GM18520 (cell line): ENCODE data around the gene GCN1.
"Not testable (repeated sequence)": the region's sequence is repeated elsewhere in the genome, so short reads cannot be mapped to it uniquely, and the experiment has no call there.

ENCODE experiments used
- ATAC-seq: cut with Tn5 transposase; IDR thresholded peaks from one replicate; pipeline ENCODE4 v1.9.1; 2021; ENCODE audit not compliant: unreplicated experiment

GCN1 gene

DNA sequence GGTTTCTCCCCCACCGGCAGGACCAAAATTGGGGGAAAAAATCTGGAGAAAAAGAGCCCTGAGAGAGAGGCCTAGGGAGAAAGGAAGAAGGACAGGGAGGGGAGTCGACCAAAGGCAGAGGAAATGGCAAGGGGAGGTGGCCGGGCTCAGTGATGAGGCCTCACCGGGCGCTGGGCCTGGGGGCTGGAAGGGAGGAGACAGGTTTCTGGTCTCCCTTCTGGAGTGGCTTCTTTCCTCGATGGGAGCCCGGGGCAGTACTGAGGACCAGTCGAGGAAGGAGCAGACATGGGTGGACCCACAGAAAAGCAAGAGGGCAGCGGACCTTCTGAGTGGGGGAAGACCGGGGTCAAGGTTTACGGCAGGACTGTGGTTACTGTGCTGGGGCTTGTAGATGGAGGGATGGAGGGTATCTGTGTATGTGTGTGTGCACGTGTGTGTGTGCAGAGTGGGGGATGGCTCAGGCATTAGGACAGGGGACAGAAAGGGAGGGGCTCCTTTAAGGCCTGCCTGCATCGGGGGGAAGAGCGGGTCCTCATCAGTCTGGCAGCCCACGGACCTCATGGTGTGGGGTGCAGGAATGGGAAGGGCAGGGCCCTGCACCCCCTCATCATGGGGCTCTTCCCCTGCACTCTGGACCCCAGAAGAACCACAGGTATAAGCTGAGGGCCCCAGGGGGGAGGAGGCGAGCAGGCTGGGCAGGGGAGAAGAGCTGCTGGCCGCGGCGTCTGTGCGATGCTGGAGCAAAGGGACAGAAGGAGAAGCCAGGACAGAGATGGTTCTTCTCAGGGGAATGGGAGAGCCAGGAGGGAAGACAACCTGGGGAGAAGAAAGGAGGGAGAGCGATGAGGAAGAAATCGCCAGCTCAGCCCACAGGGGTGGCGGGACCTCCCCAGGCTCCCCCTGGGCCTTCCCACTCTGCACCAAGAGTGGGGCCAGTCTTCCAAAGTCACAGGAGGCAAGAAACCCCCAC is 21.5 kb upstream of the GCN1 start:
- ATAC-seq, result no peak

DNA sequence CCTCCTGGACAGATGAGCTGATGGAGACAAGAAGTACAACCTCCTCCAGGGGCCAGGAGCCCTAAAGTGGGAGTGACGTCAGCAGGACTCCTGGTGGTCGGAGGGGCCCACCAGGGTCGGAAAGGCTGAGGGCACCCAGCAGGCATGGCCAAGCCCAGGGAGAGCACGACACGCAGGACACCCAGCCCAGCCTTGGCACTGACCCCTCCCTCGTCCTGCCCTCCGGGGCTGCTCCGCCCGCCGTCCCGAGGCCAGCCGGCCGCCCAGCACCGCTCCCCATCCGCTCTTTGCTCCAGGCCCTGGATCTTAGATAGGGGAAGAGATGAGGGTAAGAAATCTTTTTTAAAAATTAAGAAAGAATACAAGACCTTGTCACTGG is 20.8 kb upstream of the GCN1 start:
- no peak for ATAC-seq

DNA sequence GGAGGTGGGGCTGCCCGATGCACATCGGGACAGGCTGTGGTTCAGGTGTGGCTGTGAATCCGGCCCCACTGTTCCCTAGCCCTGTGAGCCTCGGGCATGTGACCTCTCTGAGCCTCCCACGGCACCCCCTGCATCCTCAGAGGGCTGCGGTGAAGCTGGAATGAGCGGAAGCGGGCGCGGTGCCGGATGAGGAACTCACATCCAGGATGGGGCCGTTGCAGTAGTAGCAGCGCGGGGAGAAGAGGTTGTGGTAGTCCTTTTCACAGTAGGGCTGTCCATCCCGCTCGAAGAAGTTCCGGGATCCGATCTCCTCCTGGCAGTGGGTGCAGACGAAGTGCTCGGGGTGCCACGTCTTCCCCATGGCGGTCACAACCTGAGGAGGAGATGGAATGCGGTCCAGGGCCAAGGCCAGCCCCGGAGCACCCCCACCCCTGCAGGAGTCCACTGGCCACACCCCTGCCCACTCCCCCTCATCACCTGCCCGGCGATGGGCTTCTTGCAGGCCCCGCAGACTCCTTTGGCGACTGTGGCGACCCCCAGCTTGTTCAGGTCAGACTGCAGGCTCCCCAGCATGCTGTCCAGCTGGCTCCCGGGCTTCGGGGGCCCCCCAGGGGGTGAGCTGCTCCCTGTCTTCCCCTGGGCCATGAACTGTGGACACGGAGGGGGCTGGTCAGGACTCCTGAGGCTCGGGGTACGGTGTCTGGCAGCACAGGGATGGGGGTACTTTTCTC is 20.3 kb upstream of the GCN1 start:
- ATAC-seq, result no peak

DNA sequence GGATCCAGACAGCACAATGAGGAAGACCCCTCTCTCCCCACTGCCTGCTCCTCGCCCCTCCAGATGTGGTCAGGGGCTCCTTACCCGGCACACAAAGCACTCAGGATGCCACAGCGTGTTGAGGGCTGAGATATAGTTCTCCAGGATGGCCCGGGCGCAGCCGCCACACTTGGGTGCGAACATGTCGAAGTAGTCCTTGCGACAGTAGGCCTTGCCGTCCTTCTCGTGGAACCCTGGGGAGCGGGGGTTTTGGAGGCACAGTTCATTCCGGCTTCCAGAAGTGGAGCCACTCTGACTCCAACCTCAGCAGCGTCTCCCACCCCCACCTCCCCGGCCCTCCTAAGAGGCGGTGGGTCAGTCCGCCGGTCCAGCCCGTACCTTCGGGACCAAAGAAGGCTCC is 19.2 kb upstream of the GCN1 start:
- ATAC-seq, result no peak

DNA sequence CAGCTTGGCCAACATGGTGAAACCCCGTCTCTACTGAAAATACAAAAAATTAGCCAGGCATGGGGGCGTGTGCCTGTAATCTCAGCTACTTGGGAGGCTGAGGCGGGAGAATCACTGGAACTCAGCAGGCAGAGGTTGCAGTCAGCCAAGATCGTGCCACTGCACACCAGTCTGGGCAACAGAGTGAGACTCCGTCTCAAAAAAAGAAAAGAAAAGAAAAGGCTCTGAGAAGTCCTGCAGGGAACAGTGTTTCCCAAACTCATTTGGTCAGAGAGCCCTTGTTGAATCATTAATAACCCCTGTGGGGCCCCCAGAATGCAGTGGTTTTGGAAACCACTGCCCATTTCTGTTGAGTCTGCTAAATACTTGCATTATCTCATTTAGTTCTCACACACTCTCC is 18.7 kb upstream of the GCN1 start:
- not testable (repeated sequence) for ATAC-seq

DNA sequence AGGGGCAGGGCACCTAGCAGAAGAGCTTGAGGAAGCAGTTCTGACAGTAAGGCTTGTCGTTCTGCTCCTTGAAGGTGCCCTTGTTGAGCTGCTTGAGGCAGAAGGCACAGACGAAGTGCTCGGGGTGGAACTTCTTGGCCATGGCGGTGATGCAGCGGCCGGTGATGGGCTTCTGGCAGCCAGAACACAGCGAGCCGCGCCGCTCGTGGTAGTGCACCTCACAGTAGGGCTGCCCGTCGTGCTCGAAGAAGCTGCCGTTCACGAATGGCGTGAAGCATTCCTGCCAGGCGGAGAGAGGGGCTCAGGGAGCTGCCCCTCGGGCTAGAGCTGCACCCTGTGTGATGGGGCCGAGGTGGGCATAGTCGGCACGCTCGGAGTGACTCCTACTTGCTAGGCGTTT is 17.8 kb upstream of the GCN1 start:
- ATAC-seq, result no peak

DNA sequence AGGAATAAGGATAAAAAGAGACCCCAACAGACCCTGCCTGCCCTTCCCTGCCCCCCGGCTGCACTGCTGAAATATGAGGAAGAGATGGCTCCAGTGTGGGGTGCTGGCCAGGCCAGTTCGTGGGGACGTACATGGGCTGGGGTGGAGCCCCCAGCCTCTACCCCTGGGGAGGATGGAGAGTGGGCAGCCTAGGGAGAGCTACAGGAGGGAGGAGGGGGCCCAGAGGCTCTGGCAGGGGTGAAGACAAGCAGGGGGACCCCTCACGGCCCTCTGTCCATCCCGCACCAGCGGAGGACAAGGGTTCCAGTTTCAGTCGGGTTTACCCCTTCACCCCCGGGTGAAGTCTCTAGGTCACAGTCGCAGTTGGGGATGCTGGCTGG is 17.4 kb upstream of the GCN1 start:
- ATAC-seq, result no peak

DNA sequence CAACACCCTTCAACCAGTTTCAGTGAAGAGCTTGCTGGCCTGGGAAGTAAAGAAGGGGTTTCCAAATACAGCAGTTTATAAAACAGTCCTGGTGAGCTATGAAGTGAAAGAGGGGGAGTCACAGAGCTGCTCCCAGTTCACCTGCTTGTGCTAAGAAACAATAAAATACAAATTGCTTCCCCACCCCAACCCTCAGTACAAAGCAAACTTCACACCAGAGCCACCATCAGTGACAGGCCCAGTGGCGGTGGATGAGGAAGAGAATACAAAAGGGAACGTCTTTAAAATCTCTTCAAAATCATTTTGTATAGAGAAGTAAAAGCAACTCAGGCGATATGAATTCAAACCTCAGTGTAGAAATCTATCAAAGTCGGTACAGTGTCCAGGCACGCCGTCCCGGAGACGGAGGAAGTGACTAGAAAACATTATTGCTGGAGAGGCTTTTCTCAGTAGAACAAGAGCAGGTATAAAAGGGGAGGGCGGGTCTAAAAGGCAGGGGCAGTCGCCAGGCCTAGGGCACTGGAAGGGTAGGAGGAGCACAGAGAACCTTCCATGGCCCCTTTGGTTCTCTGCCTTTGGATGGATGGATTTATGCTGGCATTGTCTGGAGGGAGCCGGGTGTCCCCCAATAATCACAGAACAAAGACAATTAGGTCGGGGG is 16.9 kb upstream of the GCN1 start:
- ATAC-seq, result no peak

DNA sequence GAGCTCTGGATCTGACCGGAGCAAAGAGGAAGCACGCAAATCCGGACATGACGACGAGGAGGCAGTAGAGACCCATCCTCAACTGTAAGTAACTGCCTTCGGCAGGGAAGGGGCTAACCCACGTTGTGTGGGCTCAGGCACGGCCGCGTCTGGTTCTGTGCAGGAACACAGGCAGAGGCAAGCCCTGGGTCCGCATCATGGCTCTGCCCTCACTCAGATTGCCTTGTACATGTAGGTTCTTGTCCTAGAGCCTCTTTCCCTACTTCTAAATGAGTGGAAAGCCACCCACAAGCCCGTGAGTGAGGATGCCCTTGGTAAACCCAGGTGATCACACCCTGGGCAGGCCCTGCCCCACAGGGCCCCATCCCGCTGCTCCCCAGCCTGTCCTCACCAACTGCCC is 15.3 kb upstream of the GCN1 start:
- ATAC-seq, result no peak

DNA sequence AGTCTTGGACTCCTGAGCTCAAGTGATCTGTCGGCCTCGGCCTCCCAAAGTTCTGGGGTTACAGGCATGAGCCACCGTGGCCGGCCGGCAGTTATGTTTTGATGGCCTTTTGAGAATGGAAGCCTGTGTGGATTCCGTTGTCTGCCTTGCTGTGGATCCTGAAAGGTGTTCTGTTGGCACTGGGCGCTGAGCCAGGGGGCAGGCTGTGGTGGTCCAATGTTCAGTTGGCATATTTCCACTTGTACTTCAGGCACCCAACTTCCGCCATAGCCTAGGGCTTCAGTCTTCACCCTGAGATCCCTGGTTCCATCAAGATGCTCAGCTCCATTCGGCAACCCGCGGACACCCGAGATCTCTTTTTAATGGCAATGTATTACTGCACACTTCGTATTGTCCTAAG is 12.7 kb upstream of the GCN1 start:
- no peak for ATAC-seq

DNA sequence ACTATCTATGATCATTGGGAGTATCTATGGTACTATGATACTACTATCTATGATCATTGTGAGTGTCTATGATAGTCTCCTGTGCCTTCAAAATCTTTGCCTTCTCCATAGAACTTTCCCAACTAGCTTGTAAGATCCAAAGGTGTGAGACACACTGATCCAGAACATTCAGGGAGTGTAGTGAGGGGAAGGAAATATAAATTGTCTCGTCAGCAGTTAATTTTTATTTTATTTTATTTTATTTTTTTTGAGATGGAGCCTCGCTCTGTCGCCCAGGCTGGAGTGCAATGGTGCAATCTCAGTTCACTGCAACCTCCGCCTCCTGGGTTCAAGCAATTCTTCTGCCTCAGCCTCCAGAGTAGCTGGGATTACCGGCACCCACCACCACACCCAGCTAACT is 12.3 kb upstream of the GCN1 start:
- not testable (repeated sequence) for ATAC-seq

DNA sequence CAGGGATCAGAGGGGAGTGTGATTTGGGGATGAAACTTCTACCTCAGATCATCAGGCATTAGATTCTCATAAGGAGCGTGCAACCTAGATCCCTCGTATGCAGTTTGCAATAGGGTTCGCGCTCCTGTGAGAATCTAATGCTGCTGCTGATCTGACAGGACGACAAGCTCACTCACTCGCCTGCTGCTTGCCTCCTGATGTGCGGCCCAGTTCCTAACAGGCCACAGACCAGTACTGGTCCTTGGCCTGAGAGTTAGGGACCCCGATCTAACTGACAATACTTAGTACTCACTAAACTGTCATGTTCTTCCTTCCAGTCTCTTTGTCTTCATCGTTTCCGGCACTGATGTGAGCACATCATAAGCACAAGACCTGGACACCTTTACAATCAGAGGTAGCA is 11.7 kb upstream of the GCN1 start:
- no peak for ATAC-seq

DNA sequence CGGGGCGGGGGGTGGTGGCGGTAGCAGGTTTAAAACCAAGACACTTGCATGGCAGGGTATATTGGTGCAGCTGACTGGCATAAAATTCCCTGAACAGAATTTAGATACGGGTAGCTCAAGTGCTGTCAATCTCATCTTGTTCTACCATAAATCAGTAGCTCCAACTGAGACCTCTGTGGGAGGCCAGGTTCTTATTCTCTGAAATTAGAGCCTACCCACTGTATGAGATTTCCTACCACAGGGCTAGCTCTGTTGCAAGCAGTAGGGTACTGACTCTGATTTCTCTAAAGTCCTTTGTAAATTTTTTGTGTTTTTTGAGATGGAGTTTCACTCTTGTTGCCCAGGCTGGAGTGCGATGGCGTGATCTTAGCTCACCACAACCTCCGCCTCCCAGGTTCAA is 9.7 kb upstream of the GCN1 start:
- no peak for ATAC-seq

DNA sequence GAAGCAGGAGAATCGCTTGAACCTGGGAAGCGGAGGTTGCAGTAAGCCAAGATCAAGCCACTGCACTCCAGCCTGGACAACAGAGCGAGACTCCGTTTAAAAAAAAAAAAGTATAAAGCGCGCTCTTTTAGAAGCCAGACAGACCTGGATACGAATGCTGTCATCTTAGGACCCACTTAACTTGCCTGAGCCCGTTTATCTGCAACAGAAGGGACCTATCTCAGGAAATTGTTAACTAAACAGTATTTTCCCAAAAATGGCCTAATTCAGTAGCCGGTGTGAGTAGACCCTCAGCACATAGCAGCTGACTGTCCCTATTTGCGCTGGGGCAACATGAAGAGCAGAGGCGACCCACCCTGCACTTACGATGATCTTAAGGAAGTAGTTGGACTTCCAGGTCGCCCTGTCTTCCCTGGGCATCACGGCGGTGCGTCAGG is 5.9 kb upstream of the GCN1 start:
- ATAC-seq, result no peak

DNA sequence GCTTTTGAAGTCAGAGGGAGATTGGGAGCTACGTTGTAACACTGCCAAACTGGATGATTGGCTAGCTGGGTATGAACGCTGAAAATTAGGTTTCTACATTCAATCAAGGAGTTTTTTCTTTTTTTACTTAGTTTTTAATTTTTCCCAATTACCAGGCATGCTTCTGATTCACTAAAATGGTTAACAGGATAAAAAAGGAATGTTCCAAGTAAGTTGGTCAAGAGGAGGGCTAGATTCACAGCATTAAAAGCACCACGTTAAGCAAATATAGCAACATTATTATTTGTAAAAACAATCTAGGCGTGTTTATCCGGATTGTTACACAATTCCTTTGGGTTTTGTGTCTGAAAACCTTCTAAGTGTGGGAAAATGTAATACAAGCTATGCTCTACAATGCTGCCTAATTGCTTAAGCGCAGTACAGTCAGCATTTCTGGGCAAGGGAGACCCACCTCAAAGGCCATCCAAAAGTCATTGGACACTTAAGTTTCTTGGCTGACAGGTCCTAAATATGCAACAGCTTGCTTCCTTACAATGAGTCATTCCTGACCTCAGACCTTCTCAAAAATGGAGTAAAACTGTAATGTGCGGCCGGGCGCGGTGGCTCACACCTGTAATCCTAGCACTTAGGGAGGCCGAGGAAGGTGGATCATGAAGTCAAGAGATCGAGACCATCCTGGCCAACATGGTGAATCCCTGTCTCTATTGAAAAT is 5.2 kb upstream of the GCN1 start:
- no peak for ATAC-seq

DNA sequence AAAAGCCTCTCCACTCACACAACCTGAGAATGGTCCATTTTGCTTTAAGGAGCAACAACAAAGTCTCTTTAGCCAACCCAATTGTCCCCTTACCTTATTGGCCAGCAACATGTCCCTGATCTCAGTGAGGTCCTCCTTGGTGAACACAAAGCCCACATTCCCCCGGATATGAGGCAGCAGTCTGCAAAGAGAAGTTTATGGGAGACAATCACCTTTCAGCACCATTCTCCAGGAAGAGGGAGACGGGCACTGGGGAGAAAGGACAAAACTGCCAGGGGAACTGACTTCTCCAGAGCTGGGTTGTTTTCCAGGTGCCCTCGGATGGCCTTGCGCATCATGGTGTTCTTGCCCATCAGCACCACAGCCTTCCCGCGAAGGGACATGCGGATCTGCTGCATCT is 4.5 kb upstream of the GCN1 start:
- ATAC-seq, result no peak

DNA sequence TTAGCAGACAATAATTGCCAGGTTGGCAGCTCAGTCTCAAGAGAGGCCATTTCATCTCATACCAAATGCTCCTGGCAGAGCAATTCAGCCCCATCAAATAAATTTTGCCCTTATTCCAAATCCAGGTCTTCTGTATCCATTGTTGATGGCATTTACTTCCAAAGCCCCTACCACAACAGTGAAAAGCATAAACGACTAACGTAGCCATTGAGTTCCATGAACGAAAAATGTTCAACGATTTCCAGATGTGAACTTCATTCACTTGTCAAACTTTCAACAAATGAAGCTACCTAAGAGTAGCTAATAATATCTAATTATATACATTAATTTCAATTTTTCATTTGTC is 3.0 kb upstream of the GCN1 start:
- no peak for ATAC-seq

DNA sequence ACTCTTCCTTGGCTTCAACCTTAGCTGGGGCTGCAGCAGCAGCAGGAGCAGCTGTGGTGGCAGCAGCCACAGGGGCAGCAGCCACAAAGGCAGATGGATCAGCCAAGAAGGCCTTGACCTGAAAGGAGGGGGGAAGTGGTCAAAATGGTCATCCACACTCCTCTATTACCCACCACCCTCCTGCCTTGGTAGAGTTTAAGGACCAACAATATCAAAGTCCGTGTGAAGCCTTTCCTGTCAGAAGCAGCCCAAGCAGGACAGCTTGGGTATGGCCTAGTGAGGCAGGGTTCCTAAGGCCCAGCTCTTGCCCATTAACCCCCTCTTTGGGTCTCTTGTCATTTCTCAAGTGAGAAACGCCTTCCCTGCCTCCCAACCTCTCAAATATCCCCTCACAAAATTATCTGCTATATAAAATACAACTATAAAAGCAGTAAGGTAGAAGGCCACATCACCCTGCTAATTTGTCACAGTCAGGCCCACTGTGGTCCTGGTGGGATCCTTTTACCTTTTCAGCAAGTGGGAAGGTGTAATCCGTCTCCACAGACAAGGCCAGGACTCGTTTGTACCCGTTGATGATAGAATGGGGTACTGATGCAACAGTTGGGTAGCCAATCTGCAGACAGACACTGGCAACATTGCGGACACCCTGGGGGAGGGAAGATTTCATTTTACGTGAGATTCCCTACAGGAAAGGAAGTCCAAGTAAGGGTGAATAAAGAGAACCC is 2.5 kb upstream of the GCN1 start:
- ATAC-seq, result not testable (repeated sequence)

DNA sequence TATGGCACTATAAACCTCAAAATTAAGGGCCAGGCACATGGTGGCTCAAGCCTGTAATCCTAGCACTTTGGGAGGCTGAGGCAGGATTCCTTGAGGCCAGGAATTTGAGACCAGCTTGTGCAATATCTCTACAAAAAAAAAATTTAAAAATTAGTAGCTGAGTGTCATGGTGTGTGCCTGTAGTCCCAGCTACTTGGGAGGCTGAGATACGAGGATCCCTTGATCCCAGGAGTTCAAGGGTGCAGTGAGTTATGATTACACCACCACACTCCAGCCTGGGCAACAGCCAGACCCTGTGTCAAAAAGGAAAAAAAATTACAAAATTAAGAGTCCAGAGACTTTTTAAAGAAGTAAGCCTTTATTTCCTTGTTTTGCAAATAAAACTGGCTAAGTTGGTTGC is 1.8 kb upstream of the GCN1 start:
- ATAC-seq, result no peak

DNA sequence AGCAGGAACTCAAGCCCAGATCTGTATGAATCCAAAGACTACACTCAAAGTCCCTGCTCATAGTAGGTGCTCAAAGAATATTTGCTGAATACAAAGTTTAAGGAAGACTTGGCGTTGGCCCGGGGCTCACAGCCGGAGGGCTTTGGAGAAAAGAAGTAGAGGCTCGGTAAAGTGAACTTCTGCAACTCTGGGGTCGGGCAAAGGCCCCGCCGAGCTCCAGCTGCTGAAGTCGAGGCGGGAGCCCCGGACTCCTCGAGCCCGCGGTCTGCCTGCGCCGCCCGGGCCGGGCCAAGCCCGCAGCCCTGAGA is 335 bp downstream of the GCN1 start:
- no peak for ATAC-seq

DNA sequence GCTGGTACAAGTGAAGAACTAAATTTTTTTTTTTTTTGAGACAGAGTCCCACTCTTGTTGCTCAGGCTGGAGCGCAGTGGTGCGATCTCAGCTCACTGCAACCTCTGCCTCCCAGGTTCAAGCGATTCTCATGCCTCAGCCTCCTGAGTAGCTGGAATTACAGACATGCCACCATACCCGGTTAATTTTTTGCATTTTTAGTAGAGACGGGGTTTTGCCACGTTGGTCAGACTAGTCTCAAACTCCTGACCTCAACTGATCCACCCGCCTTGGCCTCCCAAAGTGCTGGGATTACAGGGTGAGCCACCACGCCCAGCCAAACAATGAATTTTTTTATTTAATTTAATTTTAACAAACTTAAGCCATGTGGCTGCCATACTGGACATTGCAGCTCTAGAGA is 1.2 kb downstream of the GCN1 start:
- ATAC-seq, result not testable (repeated sequence)
